Astrocyte (in vitro differentiated cells and primary cell): Measurements from ENCODE around the gene GREB1L.

Experiments
- CTCF ChIP-seq: IDR thresholded peaks from 2 replicates; pipeline ENCODE4 v1.5.1; 2011; ENCODE audit warnings: low read depth, mild to moderate bottlenecking, inconsistent platforms, low read length, moderate library complexity; ENCODE audit not compliant: insufficient read depth
- EZH2 ChIP-seq: IDR thresholded peaks from 2 replicates; pipeline ENCODE4 v1.6.1; 2012; ENCODE audit warnings: mild to moderate bottlenecking, low read length, inconsistent platforms; ENCODE audit not compliant: insufficient read depth

- TF ChIP-seq CTCF (no peak), EZH2 (no peak)
These were observed 103.8 kb downstream of the GREB1L start for GRCh38 chr18:21345840-21346239.
